ENCODE data around the gene ADAM23.

- TF ChIP-seq CTCF (IDR thresholded peaks at IDR 0.05; ENCODE audit: low read depth, low read length, poor library complexity, severe bottlenecking) (no peak), EZH2phosphoT487 (IDR thresholded peaks at IDR 0.05; ENCODE audit: borderline replicate concordance, low read length) (no peak)
These were observed 12.9 kb downstream of the ADAM23 start for GRCh38 chr2:206456078-206456754.
